ENCODE data around the gene DEPDC5.
A peak's percentile ranks its signal among the peaks of the same experiment; 100 is the strongest.
"Not testable (repeated sequence)": the region's sequence is repeated elsewhere in the genome, so short reads cannot be mapped to it uniquely, and the experiment has no call there.

DEPDC5 gene

GRCh38 chr22:31757265-31757664 lies 3.4 kb downstream of the DEPDC5 start:
- Mint-ChIP-seq H3K27me3 (no peaks in the 10 kb centered on the region), H3K27ac (no peak overlapping the region)

GRCh38 chr22:31758860-31759259 lies 5.0 kb downstream of the DEPDC5 start:
- Mint-ChIP-seq H3K36me3 (peaks cover 18% of the 10 kb centered on the region), H3K4me1 (peaks cover 21% of the 10 kb centered on the region)
- DNase-seq, H3K27ac Mint-ChIP-seq, H3K9me3 Mint-ChIP-seq, H3K4me3 Mint-ChIP-seq, H3K27me3 Mint-ChIP-seq: not testable (repeated sequence)
- CTCF ChIA-PET = interaction anchor here (0.6 to 1.0 kb wide), 2 partner anchors 26 to 93 kb away, joined by 3 to 4 read pairs; no protein-coding TSS in a partner anchor

More at GRCh38 chr22:31757265-31757664, 3.4 kb downstream of the DEPDC5 start:
- no peak for DNase-seq
- peaks cover 18% of the 10 kb centered on the region for H3K36me3 Mint-ChIP-seq
- H3K4me1 Mint-ChIP-seq = peaks cover 32% of the 10 kb centered on the region
- H3K9me3 Mint-ChIP-seq = no peaks in the 10 kb centered on the region
- CTCF ChIA-PET = no interaction called here
- H3K4me3 Mint-ChIP-seq = no peak overlapping the region

GRCh38 chr22:31764785-31765184 lies 11.0 kb downstream of the DEPDC5 start:
- Mint-ChIP-seq H3K4me3 (no peak overlapping the region), H3K9me3 (no peaks in the 10 kb centered on the region), H3K4me1 (no peaks in the 10 kb centered on the region), H3K36me3 (peaks cover 27% of the 10 kb centered on the region), H3K27ac (no peak overlapping the region), H3K27me3 (no peaks in the 10 kb centered on the region)
- no peak for DNase-seq
- CTCF ChIA-PET = no interaction called here

GRCh38 chr22:31768422-31769059 lies 14.7 kb downstream of the DEPDC5 start:
- no peak for DNase-seq
- CTCF ChIA-PET = no interaction called here
- Mint-ChIP-seq H3K27ac (no peak overlapping the region), H3K9me3 (no peaks in the 10 kb centered on the region), H3K27me3 (no peaks in the 10 kb centered on the region), H3K4me1 (no peaks in the 10 kb centered on the region), H3K36me3 (peaks cover 25% of the 10 kb centered on the region), H3K4me3 (no peak overlapping the region)

- CTCF ChIA-PET = no interaction called here
- Mint-ChIP-seq H3K4me3 (no peak overlapping the region), H3K27ac (peak overlapping the region; percentile 28), H3K9me3 (no peaks in the 10 kb centered on the region), H3K27me3 (no peaks in the 10 kb centered on the region), H3K4me1 (no peaks in the 10 kb centered on the region), H3K36me3 (peaks cover 16% of the 10 kb centered on the region)
- no peak for DNase-seq
Measured at GRCh38 chr22:31773416-31773815, 19.6 kb downstream of the DEPDC5 start.

- Mint-ChIP-seq H3K9me3 (no peaks in the 10 kb centered on the region), H3K36me3 (peaks cover 15% of the 10 kb centered on the region)
Measured at GRCh38 chr22:31776231-31776630, 22.4 kb downstream of the DEPDC5 start.

GRCh38 chr22:31789803-31790202 lies 36.0 kb downstream of the DEPDC5 start:
- DNase-seq = no peak
- Mint-ChIP-seq H3K36me3 (peaks cover 9% of the 10 kb centered on the region), H3K27ac (no peak overlapping the region), H3K4me3 (no peak overlapping the region), H3K4me1 (no peaks in the 10 kb centered on the region), H3K27me3 (no peaks in the 10 kb centered on the region), H3K9me3 (no peaks in the 10 kb centered on the region)
- CTCF ChIA-PET = no interaction called here

More at GRCh38 chr22:31776231-31776630, 22.4 kb downstream of the DEPDC5 start:
- H3K27ac Mint-ChIP-seq = no peak overlapping the region
- CTCF ChIA-PET = no interaction called here
- no peaks in the 10 kb centered on the region for H3K4me1 Mint-ChIP-seq
- no peak overlapping the region for H3K4me3 Mint-ChIP-seq
- no peaks in the 10 kb centered on the region for H3K27me3 Mint-ChIP-seq
- no peak for DNase-seq

- Mint-ChIP-seq H3K36me3 (peaks cover 7% of the 10 kb centered on the region), H3K9me3 (no peaks in the 10 kb centered on the region), H3K4me1 (no peaks in the 10 kb centered on the region), H3K27me3 (no peaks in the 10 kb centered on the region), H3K27ac (no peak overlapping the region), H3K4me3 (no peak overlapping the region)
- CTCF ChIA-PET = no interaction called here
- DNase-seq = no peak
Measured at GRCh38 chr22:31790240-31790639, 36.4 kb downstream of the DEPDC5 start.

- H3K4me3 Mint-ChIP-seq, DNase-seq, H3K4me1 Mint-ChIP-seq, H3K27ac Mint-ChIP-seq, H3K9me3 Mint-ChIP-seq, CTCF ChIA-PET, H3K27me3 Mint-ChIP-seq: not testable (repeated sequence)
- H3K36me3 Mint-ChIP-seq = peaks cover 31% of the 10 kb centered on the region
Measured at GRCh38 chr22:31799358-31799757, 45.5 kb downstream of the DEPDC5 start.

- CTCF ChIA-PET = no interaction called here
- Mint-ChIP-seq H3K27me3 (no peaks in the 10 kb centered on the region), H3K4me1 (no peaks in the 10 kb centered on the region), H3K9me3 (no peaks in the 10 kb centered on the region), H3K36me3 (peaks cover 35% of the 10 kb centered on the region), H3K27ac (no peak overlapping the region), H3K4me3 (no peak overlapping the region)
- no peak for DNase-seq
Measured at GRCh38 chr22:31800065-31800464, 46.2 kb downstream of the DEPDC5 start.

- peaks cover 43% of the 10 kb centered on the region for H3K36me3 Mint-ChIP-seq
- H3K27me3 Mint-ChIP-seq, H3K4me3 Mint-ChIP-seq, H3K4me1 Mint-ChIP-seq, H3K9me3 Mint-ChIP-seq, DNase-seq, CTCF ChIA-PET, H3K27ac Mint-ChIP-seq: not testable (repeated sequence)
Measured at GRCh38 chr22:31800861-31801260, 47.0 kb downstream of the DEPDC5 start.

- Mint-ChIP-seq H3K4me1 (no peaks in the 10 kb centered on the region), H3K9me3 (no peaks in the 10 kb centered on the region), H3K27ac (no peak overlapping the region), H3K36me3 (peaks cover 42% of the 10 kb centered on the region), H3K4me3 (no peak overlapping the region), H3K27me3 (no peaks in the 10 kb centered on the region)
- DNase-seq = no peak
- CTCF ChIA-PET = interaction anchor here (0.6 kb wide), 1 partner anchor 29 kb away, joined by 3 read pairs; no protein-coding TSS in a partner anchor
Measured at GRCh38 chr22:31802575-31802974, 48.8 kb downstream of the DEPDC5 start.

GRCh38 chr22:31806751-31807150 lies 52.9 kb downstream of the DEPDC5 start:
- Mint-ChIP-seq H3K4me3 (no peak overlapping the region), H3K27ac (no peak overlapping the region), H3K27me3 (no peaks in the 10 kb centered on the region), H3K9me3 (no peaks in the 10 kb centered on the region), H3K36me3 (peaks cover 50% of the 10 kb centered on the region), H3K4me1 (no peaks in the 10 kb centered on the region)
- CTCF ChIA-PET = no interaction called here
- DNase-seq = no peak

GRCh38 chr22:31812977-31813605 lies 59.3 kb downstream of the DEPDC5 start:
- Mint-ChIP-seq H3K4me1 (no peaks in the 10 kb centered on the region), H3K36me3 (peaks cover 45% of the 10 kb centered on the region), H3K4me3 (no peak overlapping the region), H3K9me3 (no peaks in the 10 kb centered on the region), H3K27ac (no peak overlapping the region), H3K27me3 (no peaks in the 10 kb centered on the region)
- no peak for DNase-seq
- CTCF ChIA-PET = no interaction called here

- CTCF ChIA-PET, H3K4me3 Mint-ChIP-seq, H3K27ac Mint-ChIP-seq: not testable (repeated sequence)
Measured at GRCh38 chr22:31813898-31814297, 60.1 kb downstream of the DEPDC5 start.

More at GRCh38 chr22:31813898-31814297, 60.1 kb downstream of the DEPDC5 start:
- DNase-seq, H3K9me3 Mint-ChIP-seq, H3K4me1 Mint-ChIP-seq, H3K27me3 Mint-ChIP-seq: not testable (repeated sequence)
- peaks cover 53% of the 10 kb centered on the region for H3K36me3 Mint-ChIP-seq
